ENCODE measurements around the gene SLC28A1.

SLC28A1 gene

GRCh38 chr15:84880822-84881519, 3.5 kb upstream of the SLC28A1 start:
- DNase-seq: no peak
- in situ Hi-C loops (cut with MboI; ENCODE audit: low pct_unique_long_range_greater_than_20kb, low sequenced_read_pairs): no loop called here

GRCh38 chr15:84881520-84881830, 3.0 kb upstream of the SLC28A1 start:
- in situ Hi-C loops (cut with MboI; ENCODE audit: low pct_unique_long_range_greater_than_20kb, low sequenced_read_pairs): no loop called here
- no peak for DNase-seq

GRCh38 chr15:84883466-84883865, 996 bp upstream of the SLC28A1 start:
- in situ Hi-C loops (cut with MboI; ENCODE audit: low pct_unique_long_range_greater_than_20kb, low sequenced_read_pairs): no loop called here

GRCh38 chr15:84885801-84886200, 1.3 kb downstream of the SLC28A1 start:
- DNase-seq: no peak
- in situ Hi-C loops (cut with MboI; ENCODE audit: low pct_unique_long_range_greater_than_20kb, low sequenced_read_pairs): no loop called here

More at GRCh38 chr15:84883466-84883865, 996 bp upstream of the SLC28A1 start:
- DNase-seq: no peak

- DNase-seq: no peak
- in situ Hi-C loops (cut with MboI; ENCODE audit: low pct_unique_long_range_greater_than_20kb, low sequenced_read_pairs): no loop called here
Observed at GRCh38 chr15:84886211-84886983, 1.9 kb downstream of the SLC28A1 start.

GRCh38 chr15:84886984-84887299, 2.5 kb downstream of the SLC28A1 start:
- DNase-seq: no peak
- in situ Hi-C loops (cut with MboI; ENCODE audit: low pct_unique_long_range_greater_than_20kb, low sequenced_read_pairs): no loop called here

GRCh38 chr15:84887938-84888337, 3.5 kb downstream of the SLC28A1 start:
- in situ Hi-C loops (cut with MboI; ENCODE audit: low pct_unique_long_range_greater_than_20kb, low sequenced_read_pairs): no loop called here
- DNase-seq: no peak

- DNase-seq: no peak
- in situ Hi-C loops (cut with MboI; ENCODE audit: low pct_unique_long_range_greater_than_20kb, low sequenced_read_pairs): no loop called here
Observed at GRCh38 chr15:84888639-84889038, 4.2 kb downstream of the SLC28A1 start.

GRCh38 chr15:84889313-84889990, 5.0 kb downstream of the SLC28A1 start:
- in situ Hi-C loops (cut with MboI; ENCODE audit: low pct_unique_long_range_greater_than_20kb, low sequenced_read_pairs): no loop called here
- DNase-seq: no peak

GRCh38 chr15:84889991-84890669, 5.7 kb downstream of the SLC28A1 start:
- peak; percentile 40 for DNase-seq
- in situ Hi-C loops (cut with MboI; ENCODE audit: low pct_unique_long_range_greater_than_20kb, low sequenced_read_pairs): no loop called here

GRCh38 chr15:84890670-84891162, 6.3 kb downstream of the SLC28A1 start:
- DNase-seq: no peak
- in situ Hi-C loops (cut with MboI; ENCODE audit: low pct_unique_long_range_greater_than_20kb, low sequenced_read_pairs): no loop called here

GRCh38 chr15:84891339-84891738, 6.9 kb downstream of the SLC28A1 start:
- in situ Hi-C loops (cut with MboI; ENCODE audit: low pct_unique_long_range_greater_than_20kb, low sequenced_read_pairs): no loop called here

GRCh38 chr15:84892786-84893307, 8.4 kb downstream of the SLC28A1 start:
- no peak for DNase-seq
- in situ Hi-C loops (cut with MboI; ENCODE audit: low pct_unique_long_range_greater_than_20kb, low sequenced_read_pairs): no loop called here

More at GRCh38 chr15:84891339-84891738, 6.9 kb downstream of the SLC28A1 start:
- DNase-seq: no peak

- no peak for DNase-seq
- in situ Hi-C loops (cut with MboI; ENCODE audit: low pct_unique_long_range_greater_than_20kb, low sequenced_read_pairs): no loop called here
Observed at GRCh38 chr15:84893607-84894006, 9.1 kb downstream of the SLC28A1 start.

GRCh38 chr15:84894736-84895425, 10.4 kb downstream of the SLC28A1 start:
- DNase-seq: no peak
- in situ Hi-C loops (cut with MboI; ENCODE audit: low pct_unique_long_range_greater_than_20kb, low sequenced_read_pairs): no loop called here

- no peak for DNase-seq
- in situ Hi-C loops (cut with MboI; ENCODE audit: low pct_unique_long_range_greater_than_20kb, low sequenced_read_pairs): no loop called here
Observed at GRCh38 chr15:84898761-84899160, 14.3 kb downstream of the SLC28A1 start.

- DNase-seq: no peak
- in situ Hi-C loops (cut with MboI; ENCODE audit: low pct_unique_long_range_greater_than_20kb, low sequenced_read_pairs): no loop called here
Observed at GRCh38 chr15:84899750-84900149, 15.3 kb downstream of the SLC28A1 start.

GRCh38 chr15:84901540-84901939, 17.1 kb downstream of the SLC28A1 start:
- in situ Hi-C loops (cut with MboI; ENCODE audit: low pct_unique_long_range_greater_than_20kb, low sequenced_read_pairs): no loop called here

GRCh38 chr15:84903751-84904150, 19.3 kb downstream of the SLC28A1 start:
- no peak for DNase-seq
- in situ Hi-C loops (cut with MboI; ENCODE audit: low pct_unique_long_range_greater_than_20kb, low sequenced_read_pairs): no loop called here

More at GRCh38 chr15:84901540-84901939, 17.1 kb downstream of the SLC28A1 start:
- DNase-seq: no peak
